Measurements from ENCODE around the gene KCTD1. TPM values are rescaled to one million over a fixed set of nuclear protein-coding genes. Genes with fewer than 3 reads are reported as not detected.

The KCTD1 gene
- total and polyA plus RNA-seq, 10 of the 15 experiments (the other 5 are each of a cell fraction or from before 2014, with no cell fraction given): 1.5 to 13.4 (median 5.5) TPM

GRCh38 chr18:26468931-26469340 is 79.4 kb downstream of the KCTD1 start:
- in situ Hi-C loops (cut with MboI): loop anchor here (5.0 kb wide), 1 partner anchor 52 kb away; no protein-coding TSS in a partner anchor
- peak overlapping the region; percentile 67; the same call in 1 of the 2 replicates for H3K27ac ChIP-seq (ENCODE audit: control insufficient read depth, insufficient read depth)
- 56% methylated on average over 4 of the region's 4 CpGs for WGBS (ENCODE audit: insufficient coverage, insufficient replicate concordance, low lambda C conversion rate, missing lambda C conversion rate)
- H3K27me3 ChIP-seq (replicated peaks in 1 of 2; ENCODE audit: control insufficient read depth in 2 of 2, insufficient read depth in 2 of 2, low read length in 1 of 2): no peaks in the 10 kb centered on the region
- H3K9ac ChIP-seq (ENCODE audit: control insufficient read depth, insufficient read depth, low read length): no peak overlapping the region
- BruUV-seq (replicated peaks): no TSS peak
- ChIA-PET RAD21 (ENCODE audit: unreplicated experiment) (interaction anchor here (0.8 to 1.2 kb wide), 3 partner anchors 19 to 79 kb away, joined by 3 read pairs; partner anchors contain the start of gene KCTD1), POLR2A (interaction anchor here (0.5 to 0.8 kb wide), 2 partner anchors 8 to 526 kb away, joined by 3 to 4 read pairs; no protein-coding TSS in a partner anchor), SMC1A (ENCODE audit: uncharacterized antibody, unreplicated experiment) (interaction anchor here (0.8 to 0.9 kb wide), 3 partner anchors 8 to 88 kb away, joined by 4 read pairs; no protein-coding TSS in a partner anchor), CTCF (interaction anchor here (0.6 to 1.3 kb wide), 8 partner anchors 8 to 85 kb away, joined by 3 to 6 read pairs (median 4); no protein-coding TSS in a partner anchor)
- ATAC-seq (peak; percentile 90), DNase-seq (ENCODE audit: low read depth, low spot score) (no peak), FAIRE-seq (no peak)
- H3K79me2 ChIP-seq (ENCODE audit: control insufficient read depth, insufficient read depth, low read length): no peaks in the 10 kb centered on the region
- H3K36me3 ChIP-seq (ENCODE audit: control insufficient read depth in 2 of 2, insufficient read depth in 2 of 2, low read length in 1 of 2): no peaks in the 10 kb centered on the region
- peaks cover 18% of the 10 kb centered on the region for H3K4me1 ChIP-seq (ENCODE audit: control insufficient read depth, insufficient read depth, low read length)
- no peak overlapping the region for H3K4me2 ChIP-seq (ENCODE audit: control insufficient read depth, insufficient read depth)
- TF ChIP-seq GABPA (IDR thresholded peaks at IDR 0.05; ENCODE audit: low read depth) (no peak), NFYA (IDR thresholded peaks at IDR 0.05; ENCODE audit: borderline replicate concordance, low read depth, low read length) (no peak), RELA (IDR thresholded peaks at IDR 0.05; ENCODE audit: borderline replicate concordance, partially characterized antibody) (no peak), ZSCAN29 (IDR thresholded peaks at IDR 0.05) (no peak), ZNF217 (IDR thresholded peaks at IDR 0.05) (no peak), RAD21 (IDR thresholded peaks at IDR 0.05; ENCODE audit: insufficient read depth, low read depth, low read length) (peak; percentile 12; the same call in 1 of the 2 replicates), YY1 (IDR thresholded peaks at IDR 0.05; ENCODE audit: low read depth, low read length) (no peak), HDAC6 (IDR thresholded peaks at IDR 0.05; ENCODE audit: unreplicated experiment) (no peak), ZBTB40 (IDR thresholded peaks at IDR 0.05; ENCODE audit: borderline replicate concordance) (no peak), NRF1 (conservative IDR thresholded peaks at IDR 0.05; ENCODE audit: low read depth, low read length) (no peak), SREBF2 (IDR thresholded peaks at IDR 0.05; ENCODE audit: low read length) (no peak)
- TF ChIP-seq, protein P1, sequence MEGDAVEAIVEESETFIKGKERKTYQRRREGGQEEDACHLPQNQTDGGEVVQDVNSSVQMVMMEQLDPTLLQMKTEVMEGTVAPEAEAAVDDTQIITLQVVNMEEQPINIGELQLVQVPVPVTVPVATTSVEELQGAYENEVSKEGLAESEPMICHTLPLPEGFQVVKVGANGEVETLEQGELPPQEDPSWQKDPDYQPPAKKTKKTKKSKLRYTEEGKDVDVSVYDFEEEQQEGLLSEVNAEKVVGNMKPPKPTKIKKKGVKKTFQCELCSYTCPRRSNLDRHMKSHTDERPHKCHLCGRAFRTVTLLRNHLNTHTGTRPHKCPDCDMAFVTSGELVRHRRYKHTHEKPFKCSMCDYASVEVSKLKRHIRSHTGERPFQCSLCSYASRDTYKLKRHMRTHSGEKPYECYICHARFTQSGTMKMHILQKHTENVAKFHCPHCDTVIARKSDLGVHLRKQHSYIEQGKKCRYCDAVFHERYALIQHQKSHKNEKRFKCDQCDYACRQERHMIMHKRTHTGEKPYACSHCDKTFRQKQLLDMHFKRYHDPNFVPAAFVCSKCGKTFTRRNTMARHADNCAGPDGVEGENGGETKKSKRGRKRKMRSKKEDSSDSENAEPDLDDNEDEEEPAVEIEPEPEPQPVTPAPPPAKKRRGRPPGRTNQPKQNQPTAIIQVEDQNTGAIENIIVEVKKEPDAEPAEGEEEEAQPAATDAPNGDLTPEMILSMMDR (IDR thresholded peaks at IDR 0.05 in 2 of 3, conservative IDR thresholded peaks at IDR 0.05 in 1 of 3; ENCODE audit: control insufficient read depth in 2 of 3, extremely low read depth in 1 of 3, insufficient read depth in 1 of 3, low read depth in 3 of 3, low read length in 3 of 3): peak; percentile 25 to 83 (median 80)
- H3K4me3 ChIP-seq: no peak overlapping the region
- H3K9me3 ChIP-seq (replicated peaks; ENCODE audit: control insufficient read depth, insufficient read depth, low read length): no peaks in the 10 kb centered on the region
- intact Hi-C loops (cut with micrococcal nuclease; ENCODE audit: unreplicated experiment): no loop called here
- H4K20me1 ChIP-seq (ENCODE audit: control insufficient read depth, insufficient read depth): no peaks in the 10 kb centered on the region
- no peak overlapping the region for H2AFZ ChIP-seq (ENCODE audit: control insufficient read depth, low read depth, low read length)
